GM19351 (cell line): ENCODE data around the gene SH3BP1.

Experiments used
- ATAC-seq: cut with Tn5 transposase; IDR thresholded peaks from one replicate; pipeline ENCODE4 v1.9.1; 2021; ENCODE audit warnings: mild to moderate bottlenecking, moderate library complexity; ENCODE audit not compliant: unreplicated experiment

SH3BP1 gene

DNA sequence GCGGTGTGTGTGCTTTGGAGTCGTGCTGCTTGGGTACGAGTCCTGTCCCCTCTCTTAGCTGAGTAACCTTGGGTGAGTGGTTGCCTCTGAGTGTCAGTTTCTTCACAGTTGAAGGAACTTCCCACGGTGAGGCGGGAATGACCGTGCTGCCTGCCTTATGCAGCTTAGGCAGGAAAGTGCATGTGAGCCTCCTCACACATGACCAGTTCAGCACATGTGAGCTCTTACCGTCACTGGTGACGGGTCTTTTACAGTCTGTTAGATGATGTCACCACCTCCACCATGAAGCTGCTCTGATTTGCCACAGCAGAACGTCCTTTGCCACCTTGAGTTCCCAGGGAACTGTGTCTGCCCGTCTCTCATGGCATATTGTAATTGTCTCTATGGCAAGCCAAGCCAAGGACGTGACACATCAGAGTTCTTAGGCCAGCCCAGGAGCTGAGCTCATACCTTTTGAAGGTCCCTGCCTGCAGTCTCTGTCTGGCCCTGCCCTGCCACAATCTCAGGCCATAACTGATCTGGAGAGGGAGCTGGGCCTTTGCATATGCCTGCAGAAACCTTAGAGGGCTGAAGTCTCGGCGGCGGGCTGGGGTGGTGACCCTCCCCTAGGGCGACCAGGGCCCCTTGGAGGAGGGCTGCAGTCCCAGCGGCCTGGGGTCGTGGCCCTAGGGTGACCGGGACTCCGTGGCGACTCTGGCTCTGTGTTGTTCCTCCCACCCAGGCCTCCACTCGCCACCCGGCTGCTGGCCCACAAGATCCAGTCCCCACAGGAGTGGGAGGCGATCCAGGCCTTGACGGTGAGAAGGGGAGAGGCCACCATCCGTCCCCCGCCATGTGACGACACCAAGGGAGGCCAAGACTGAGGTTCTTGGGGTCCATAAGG lies 23.0 kb upstream of the SH3BP1 start:
- ATAC-seq: no peak

DNA sequence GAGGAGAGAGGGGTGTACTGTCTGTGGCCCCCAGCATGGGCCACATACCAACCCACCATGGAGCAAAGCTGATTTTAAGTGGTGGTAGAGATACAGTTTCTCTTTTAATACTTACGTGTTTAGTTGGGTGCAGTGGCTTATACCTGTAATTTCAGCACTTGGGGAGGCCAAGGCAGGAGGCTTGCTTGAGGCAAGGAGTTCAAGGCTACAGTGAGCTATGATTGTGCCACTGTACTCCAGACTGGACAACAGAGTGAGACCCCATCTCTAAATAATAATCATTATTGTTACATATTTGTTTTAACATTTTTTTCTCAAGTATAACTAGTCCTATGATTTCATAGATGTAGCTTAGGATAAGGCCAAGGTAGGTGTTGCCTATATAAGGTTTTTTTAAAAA lies 22.0 kb upstream of the SH3BP1 start:
- no peak for ATAC-seq

DNA sequence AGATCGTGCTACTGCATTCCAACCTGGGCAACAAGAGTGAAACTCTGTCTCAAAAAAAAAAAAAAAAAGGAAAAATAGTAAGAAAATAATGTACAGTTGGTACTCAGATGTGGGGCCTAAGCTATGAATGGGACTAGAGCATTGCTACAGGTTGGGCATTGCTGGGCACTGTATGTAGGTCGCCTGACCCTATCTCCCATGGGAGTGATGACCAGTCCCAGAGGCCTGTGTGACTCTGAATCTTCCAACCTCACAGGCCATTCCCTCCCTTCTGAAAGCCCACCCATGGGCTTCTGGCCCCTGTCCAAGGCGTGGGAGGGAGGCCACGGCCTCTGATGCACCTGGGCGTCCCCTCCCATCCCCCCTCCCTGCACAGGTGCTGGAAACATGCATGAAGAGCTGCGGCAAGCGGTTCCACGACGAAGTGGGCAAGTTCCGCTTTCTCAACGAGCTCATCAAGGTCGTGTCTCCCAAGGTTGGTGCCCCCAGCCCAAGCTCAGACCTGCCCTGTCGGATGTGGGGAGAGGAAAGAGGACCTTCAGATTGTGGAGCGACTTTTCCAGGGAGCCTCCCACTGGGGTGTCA lies 21.3 kb upstream of the SH3BP1 start:
- ATAC-seq: no peak

DNA sequence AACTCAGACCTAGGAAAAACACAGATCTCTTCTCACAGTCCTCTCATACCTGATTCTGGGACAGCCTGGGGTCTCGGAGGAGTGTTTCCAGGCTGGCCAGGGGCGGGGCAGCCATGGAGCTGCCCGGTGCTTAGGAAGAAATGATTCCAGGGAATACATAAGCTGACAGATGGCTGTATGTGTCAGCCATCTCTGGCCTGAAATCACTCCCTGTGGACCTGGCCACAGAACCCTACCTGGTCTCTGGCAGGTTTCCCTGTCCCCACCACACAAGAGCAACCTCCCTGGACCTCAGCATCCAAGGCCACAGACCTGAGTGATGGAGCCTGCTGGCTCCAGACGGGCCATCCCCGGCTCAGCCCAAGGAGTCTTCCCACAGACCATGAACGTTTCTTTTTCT lies 20.8 kb upstream of the SH3BP1 start:
- ATAC-seq: no peak

DNA sequence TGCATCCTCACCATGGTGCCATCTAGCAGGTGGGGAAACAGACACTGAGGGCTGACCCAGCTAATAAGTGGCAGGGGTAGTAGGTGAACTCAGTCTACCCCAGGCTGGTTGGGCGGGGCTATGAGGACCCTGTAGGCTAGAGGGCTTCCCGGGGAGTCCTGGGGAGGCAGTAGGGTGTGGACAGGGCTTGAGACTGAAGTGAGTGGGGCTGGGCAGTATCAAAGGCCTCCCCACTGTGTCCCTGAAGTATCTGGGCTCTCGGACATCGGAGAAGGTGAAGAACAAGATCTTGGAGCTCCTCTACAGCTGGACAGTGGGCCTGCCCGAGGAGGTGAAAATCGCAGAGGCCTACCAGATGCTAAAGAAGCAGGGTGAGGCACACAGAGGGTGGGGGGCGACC lies 19.5 kb upstream of the SH3BP1 start:
- ATAC-seq: no peak

DNA sequence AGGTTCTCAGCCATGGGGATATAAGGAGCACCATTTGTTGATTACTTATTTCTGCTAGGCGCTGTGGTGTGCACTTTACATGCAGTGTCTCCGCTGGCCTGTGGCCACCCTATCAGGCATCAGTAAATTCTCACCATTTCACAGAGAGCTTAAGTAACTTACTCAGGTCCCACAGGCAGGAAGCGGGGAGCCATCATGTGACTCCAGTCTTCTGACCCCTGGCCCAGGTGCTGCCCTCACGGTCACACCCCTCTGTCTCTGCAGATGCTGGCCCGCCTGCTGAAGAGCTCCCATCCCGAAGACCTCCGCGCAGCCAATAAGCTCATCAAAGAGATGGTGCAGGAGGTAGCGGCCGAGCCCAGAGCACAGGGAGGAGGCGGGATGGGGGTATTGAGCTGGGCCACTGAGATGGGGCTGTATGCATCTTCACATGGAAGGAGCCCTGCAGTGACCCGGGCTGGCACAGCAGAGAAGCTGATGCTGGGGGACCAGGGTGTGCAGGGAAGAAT lies 18.1 kb upstream of the SH3BP1 start:
- no peak for ATAC-seq

DNA sequence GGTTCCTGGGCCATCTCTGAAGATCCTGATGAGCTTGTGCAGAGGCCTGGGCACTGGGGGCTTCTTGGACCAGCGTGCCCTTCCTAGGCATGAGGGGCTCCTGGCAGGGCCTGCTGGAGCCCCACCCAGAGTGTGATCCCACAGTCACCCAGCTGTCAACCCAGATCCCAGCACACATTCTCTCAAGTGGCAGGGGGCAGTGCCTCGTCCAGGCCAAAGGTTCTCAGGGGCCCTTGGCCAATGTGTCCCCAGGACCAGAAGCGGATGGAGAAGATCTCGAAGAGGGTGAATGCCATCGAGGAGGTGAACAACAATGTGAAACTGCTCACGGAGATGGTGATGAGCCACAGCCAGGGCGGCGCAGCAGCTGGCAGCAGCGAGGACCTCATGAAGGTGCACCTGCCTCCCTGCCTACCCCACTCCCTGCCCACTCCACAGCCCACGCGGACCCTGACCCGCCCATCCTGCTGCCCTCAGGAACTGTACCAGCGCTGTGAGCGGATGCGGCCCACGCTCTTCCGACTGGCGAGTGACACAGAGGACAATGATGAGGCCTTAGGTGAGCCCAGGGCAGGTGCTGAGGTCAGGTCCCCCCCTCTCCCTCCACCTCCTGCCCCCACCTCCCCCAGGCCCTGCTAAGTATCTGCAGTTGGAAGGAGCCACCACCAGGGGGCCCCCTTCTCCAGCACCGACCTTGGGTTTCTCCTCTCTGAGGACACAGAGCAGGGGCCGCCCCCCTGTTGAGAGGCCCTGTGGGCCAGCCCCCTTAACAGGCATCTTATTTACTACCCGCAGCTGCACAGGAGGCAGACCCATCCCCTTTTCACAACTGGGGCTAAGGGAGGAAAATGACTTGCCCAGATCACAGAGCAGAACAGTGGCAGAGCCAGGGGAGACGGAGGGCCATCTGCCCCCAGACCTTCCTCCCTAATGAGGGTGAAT lies 16.1 kb upstream of the SH3BP1 start:
- ATAC-seq: no peak

DNA sequence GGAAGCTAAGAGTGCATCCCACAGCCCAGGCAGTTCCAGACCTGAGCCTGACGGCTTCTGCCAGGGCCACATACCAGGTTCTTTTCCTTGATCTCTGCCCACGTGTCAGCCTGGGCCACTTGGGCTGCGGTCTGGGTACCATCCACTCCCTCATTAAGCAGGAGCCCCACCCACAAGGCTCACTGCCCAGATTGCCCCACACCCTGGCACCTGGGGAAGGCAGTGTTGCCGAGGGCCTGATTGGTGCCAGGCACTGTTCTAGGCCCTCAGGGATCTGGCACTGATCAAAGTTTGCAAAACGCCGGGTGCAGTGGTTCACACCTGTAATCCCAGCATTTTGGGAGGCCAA lies 15.5 kb upstream of the SH3BP1 start:
- ATAC-seq: no peak

DNA sequence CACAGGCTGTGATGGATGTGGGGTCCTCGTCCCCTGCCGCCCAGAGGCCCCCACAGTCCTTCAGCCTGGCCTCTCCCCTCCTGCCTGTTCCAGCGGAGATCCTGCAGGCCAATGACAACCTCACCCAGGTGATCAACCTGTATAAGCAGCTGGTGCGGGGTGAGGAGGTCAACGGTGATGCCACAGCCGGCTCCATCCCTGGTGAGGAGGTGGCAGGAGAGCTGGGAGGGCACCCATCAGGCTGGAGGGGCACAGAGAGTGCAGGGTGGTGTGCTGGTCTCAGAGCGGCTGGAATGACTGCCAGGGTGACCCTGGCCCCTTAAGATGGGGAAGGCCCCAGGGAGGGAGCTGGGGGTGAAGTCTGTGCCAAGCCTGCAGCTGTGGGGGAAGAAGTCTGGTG lies 14.6 kb upstream of the SH3BP1 start:
- ATAC-seq: no peak

DNA sequence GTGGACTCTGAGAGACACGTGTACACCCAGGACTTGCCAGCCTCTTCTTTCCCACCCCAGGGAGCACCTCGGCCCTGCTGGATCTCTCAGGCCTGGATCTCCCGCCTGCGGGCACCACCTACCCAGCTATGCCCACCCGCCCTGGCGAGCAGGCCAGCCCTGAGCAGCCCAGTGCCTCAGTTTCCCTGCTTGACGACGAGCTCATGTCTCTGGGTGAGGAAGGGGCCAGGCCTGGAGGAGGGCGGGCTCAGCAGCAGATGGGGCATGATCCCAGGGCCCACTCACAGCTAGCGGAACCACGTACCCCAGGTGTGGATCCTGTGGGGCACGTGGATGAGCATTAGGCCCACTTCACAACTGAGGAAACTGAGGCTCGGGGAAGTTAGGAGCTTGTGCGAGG lies 13.7 kb upstream of the SH3BP1 start:
- ATAC-seq: no peak

DNA sequence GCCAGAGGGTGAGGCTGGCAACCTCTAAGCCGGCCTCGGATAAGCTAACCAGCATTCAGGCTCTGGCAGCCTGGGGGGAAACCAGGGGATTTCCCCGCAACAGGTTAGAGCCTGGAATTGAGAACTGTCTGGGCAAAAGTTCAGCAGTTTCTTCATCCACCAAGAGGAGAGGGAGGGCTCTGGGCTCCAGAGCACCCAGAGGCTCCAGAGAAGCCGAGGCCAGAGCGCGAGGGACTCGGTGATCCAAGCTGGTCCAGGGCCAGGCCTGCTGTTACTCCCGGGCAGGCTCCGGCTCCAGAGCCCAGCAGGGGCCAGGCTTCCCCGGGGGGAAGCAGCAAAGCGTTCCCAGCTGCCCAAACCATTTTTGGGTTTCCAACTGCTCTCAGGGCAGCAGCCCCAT lies 13.3 kb upstream of the SH3BP1 start:
- ATAC-seq: no peak

DNA sequence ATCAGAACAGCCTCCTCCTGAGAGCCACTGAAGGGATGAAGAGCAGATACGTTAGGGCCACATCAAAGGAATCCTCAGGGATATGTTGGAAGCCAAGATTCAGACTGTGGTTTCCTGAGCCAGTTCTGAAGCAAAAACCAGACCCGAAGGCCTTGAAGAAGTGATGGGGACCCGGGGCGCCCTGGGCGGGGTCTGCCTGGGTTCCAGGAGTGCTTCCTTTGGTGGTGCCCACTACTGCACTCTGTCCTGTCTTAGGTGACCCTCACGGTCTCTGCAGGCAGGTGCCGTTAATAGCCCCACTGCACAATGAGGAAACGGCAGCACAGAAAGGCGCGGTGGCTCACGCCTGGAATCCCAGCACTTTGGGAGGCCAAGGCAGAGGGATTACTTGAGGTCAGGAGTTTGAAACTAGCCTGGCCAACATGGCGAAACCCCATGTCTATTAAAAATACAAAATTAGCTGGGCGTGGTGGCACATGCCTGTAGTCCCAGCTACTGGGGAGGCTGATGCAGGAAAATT lies 12.9 kb upstream of the SH3BP1 start:
- no peak for ATAC-seq

DNA sequence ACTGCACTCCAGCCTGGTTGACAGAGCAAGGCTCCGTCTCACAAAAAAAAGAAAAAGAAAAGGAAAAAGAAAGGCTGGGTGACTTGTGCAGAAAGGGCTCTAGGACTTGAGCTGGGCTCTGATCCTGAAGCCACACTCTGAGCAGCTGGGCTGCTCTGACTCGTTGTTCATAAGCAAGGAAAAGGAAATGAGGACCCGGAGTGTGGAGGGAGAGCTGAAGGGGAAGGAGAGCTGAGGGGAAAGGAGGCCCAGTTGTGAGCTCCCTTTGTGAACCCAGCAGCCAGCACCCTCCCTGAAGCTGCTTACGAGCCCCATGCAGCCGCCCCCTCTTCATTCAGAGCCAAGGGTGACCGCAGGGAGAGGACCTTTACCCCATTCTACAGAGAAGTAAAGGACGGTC lies 12.3 kb upstream of the SH3BP1 start:
- ATAC-seq: no peak

DNA sequence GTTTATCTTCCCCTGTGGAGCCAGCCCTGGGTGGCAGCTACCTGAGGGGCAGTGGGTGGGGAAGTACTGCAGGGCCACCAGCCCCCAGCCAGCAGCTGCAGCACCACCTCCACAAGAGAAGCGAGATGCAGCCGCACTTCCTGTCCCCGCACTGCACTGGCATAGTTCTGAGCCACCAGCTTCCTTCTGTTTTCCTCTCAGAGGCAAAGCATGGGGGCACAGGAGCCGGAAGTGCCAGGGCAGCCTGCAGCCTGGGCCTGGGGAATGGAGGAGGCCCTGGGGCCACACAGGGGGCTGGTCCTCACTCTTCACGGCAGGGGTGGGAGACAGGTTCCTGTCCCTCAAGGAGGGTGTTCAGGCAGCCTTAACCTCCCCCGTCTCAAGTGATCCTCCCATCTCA lies 11.9 kb upstream of the SH3BP1 start:
- no peak for ATAC-seq

DNA sequence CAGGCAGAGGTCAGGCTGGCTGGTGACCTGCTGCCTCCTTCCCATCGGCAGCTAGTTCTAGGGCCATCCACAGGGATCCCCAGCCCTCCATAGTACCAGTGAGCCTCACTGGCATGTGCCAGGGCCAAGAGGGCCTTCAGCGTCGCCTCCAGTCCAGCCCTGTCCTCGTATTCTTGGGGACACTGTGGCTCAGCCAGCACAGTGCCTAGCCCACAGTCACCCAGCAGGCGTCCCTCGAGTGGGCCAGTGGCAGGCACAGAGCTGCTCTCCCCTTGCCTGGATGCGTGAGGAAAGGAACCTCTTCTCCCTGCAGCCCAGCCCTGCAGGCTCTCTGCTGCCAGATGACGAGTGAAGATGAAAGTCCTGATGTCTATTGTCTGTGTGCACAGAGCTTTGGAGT lies 10.6 kb upstream of the SH3BP1 start:
- ATAC-seq: no peak

DNA sequence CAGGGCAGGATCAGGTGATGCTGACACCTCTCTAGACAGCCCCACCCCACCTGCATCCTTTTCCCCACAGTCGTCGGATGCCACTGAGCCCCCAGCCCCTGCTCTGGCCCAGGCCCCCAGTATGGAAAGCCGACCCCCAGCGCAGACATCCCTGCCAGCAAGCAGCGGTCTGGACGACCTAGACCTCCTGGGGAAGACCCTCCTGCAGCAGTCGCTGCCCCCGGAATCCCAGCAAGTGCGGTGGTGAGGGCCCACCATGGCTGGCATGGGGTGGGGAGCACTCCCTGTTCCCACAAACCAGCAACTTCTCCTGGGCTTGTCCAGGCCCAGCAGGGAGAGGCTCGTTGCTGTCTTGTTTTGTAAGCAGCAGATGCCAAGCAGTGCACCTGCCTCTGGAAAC lies 9.5 kb upstream of the SH3BP1 start:
- ATAC-seq: no peak

DNA sequence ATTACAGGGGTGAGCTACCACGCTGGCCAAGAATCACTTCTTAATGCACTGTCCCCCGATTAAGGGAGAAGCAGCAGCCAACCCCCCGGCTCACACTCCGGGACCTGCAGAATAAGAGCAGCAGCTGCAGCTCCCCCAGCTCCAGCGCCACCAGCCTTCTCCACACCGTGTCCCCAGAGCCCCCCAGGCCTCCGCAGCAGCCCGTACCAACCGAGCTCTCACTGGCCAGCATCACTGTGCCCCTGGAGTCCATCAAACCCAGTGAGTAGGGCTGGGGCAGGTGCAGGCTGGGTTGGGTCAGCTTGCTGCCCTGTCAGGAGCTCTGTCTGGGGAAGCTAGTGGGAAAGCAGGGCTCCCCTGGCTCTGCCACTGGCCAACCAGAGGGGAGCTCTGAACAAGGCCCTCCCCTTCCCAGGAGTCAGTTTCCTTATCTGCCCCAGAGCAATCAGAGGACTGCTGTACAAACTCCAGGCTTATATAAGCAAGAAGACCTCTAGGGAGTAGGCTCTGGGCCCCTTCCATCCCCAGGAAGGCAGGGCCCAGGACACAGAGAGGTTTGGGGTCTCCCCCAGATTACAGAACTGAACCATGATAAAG lies 8.5 kb upstream of the SH3BP1 start:
- no peak for ATAC-seq

DNA sequence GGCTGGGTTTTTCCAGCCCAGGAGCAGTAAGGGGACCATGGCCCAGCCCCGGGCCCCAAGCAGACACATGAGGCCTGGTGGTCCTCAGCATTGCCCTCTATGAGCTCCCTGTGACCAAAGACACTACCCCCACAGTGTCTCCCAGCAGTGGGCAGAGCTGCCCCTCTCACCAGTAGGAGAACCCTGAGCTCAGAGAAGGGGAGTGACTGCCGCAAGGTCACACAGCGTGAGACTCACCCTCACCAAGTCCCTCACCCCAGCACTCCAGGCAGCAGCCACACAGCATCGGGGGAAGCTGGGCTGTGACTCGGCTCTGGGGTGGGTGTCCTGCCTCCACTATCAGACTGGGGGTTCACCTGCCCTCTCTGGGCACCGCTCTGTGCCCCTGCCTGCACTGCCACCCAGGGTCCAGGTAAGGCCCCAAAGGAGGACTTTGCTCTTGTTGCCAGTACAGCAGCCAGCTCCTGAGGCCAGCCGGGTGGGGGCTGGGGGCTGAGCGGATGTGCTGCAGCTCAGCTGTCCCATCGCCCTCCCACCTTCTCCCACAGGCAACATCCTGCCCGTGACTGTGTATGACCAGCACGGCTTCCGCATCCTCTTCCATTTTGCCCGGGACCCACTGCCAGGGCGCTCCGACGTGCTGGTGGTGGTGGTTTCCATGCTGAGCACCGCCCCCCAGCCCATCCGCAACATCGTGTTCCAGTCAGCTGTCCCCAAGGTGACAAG lies 7.9 kb upstream of the SH3BP1 start:
- ATAC-seq: no peak

DNA sequence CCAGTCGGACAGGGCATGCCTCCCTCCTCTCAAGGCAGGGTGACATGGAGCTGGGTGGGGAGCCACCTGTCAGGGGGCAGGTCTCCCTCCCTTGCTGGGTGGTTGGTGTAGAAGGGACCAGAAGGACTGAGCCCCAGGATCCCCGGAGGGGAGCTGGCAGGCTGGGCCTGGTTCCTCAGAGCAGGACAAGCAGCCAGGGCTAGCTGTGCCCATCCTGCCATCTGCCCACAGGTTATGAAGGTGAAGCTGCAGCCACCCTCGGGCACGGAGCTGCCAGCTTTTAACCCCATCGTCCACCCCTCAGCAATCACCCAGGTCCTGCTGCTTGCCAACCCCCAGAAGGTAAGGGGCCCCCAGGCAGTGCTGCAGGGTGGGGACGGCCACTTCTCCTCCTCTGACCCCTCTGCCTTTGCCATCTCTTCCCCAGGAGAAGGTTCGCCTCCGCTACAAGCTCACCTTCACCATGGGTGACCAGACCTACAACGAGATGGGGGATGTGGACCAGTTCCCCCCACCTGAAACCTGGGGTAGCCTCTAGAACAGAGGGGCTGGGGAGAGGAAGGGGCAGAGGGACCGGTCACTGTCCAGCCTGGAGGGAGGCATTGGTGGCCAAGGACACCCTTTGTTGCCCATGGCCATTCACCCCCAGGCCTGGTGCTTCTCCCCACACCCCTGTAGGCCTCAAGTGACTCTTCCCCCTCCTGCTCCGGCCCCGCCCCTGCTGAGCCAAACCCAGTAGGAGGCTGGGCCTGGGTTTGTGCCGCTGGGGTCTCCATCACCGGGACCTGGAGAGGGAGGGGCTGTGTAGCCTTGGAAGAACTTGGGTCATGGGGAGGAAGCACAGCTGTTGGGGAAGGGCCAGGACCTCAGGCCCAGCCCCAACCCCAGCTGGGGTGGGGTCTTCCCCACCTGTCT lies 7.0 kb upstream of the SH3BP1 start:
- ATAC-seq: peak; percentile 13
